Endothelial cell (in vitro differentiated cells): ENCODE measurements around the gene ARID1B. TPM values are rescaled to one million over a fixed set of nuclear protein-coding genes. Genes with fewer than 3 reads are reported as not detected.

ENCODE experiments used
- DNase-seq: peaks from one replicate; pipeline ENCODE4 v3.0.0; 2021; ENCODE audit warnings: low spot score
- H3K27ac Mint-ChIP-seq: one replicate; pipeline ENCODE4 v1.8.0; 2021; ENCODE audit warnings: mixed read lengths, inconsistent platforms; ENCODE audit not compliant: unreplicated experiment
- H3K27me3 Mint-ChIP-seq: one replicate; pipeline ENCODE4 v1.8.0; 2021; ENCODE audit warnings: mild to moderate bottlenecking, moderate library complexity, mixed read lengths, inconsistent platforms; ENCODE audit not compliant: unreplicated experiment
- H3K36me3 Mint-ChIP-seq: one replicate; pipeline ENCODE4 v1.8.0; 2021; ENCODE audit warnings: mild to moderate bottlenecking, low read depth, mixed read lengths, inconsistent platforms; ENCODE audit not compliant: unreplicated experiment
- H3K4me1 Mint-ChIP-seq: one replicate; pipeline ENCODE4 v1.8.0; 2021; ENCODE audit warnings: mild to moderate bottlenecking, mixed read lengths, inconsistent platforms; ENCODE audit not compliant: unreplicated experiment
- H3K4me3 Mint-ChIP-seq: one replicate; pipeline ENCODE4 v1.8.0; 2021; ENCODE audit warnings: mild to moderate bottlenecking, mixed read lengths, inconsistent platforms; ENCODE audit not compliant: unreplicated experiment
- H3K9me3 Mint-ChIP-seq: one replicate; pipeline ENCODE4 v1.8.0; 2021; ENCODE audit warnings: mixed read lengths, inconsistent platforms; ENCODE audit not compliant: unreplicated experiment
- total RNA-seq: library from RNA; stranded (reverse); fragmentation: NEBNext Ultra II Directional; extraction: Animal tissue kit (Norgen Biotek cat#: 25700); gene quantifications from one replicate; pipeline ENCODE4 v1.2.1, GENCODE V29; 2021; ENCODE audit not compliant: unreplicated experiment
- TF ChIP-seq, protein P1 (sequence below): fragments of 200-600 bp; sonication (generic); IDR thresholded peaks from one replicate; pipeline ENCODE4 v1.5.0; 2021; ENCODE audit warnings: antibody characterized with exemption; ENCODE audit not compliant: unreplicated experiment

Gene ARID1B
- total RNA-seq, 1 donor from 2014 or later, result 104 TPM

DNA sequence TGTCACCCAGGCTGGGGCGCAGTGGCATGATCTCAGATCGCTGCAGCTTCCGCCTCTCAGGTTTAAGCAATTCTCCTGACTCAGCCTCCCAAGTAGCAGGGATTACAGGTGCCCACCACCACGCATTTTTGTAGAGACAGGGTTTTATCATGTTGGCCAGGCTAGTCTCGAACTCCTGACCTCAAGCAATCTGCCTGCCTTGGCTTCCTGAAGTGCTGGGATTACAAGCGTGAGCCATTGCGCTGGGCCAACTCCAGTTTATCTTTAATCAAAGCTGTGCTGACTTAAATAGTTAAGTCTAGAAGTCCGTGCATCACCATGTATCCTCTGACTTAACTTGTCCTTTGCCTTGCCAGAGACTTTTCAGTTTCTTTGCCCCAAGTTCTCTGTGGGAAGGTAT, 321.8 kb downstream of the ARID1B start:
- no peak for DNase-seq
- peaks cover 4% of the 10 kb centered on the region for H3K27me3 Mint-ChIP-seq
- peaks cover 4% of the 10 kb centered on the region for H3K36me3 Mint-ChIP-seq
- no peak overlapping the region for H3K4me3 Mint-ChIP-seq
- no peak overlapping the region for H3K27ac Mint-ChIP-seq
- H3K9me3 Mint-ChIP-seq, result no peaks in the 10 kb centered on the region
- peaks cover 10% of the 10 kb centered on the region for H3K4me1 Mint-ChIP-seq
- TF ChIP-seq, protein P1, sequence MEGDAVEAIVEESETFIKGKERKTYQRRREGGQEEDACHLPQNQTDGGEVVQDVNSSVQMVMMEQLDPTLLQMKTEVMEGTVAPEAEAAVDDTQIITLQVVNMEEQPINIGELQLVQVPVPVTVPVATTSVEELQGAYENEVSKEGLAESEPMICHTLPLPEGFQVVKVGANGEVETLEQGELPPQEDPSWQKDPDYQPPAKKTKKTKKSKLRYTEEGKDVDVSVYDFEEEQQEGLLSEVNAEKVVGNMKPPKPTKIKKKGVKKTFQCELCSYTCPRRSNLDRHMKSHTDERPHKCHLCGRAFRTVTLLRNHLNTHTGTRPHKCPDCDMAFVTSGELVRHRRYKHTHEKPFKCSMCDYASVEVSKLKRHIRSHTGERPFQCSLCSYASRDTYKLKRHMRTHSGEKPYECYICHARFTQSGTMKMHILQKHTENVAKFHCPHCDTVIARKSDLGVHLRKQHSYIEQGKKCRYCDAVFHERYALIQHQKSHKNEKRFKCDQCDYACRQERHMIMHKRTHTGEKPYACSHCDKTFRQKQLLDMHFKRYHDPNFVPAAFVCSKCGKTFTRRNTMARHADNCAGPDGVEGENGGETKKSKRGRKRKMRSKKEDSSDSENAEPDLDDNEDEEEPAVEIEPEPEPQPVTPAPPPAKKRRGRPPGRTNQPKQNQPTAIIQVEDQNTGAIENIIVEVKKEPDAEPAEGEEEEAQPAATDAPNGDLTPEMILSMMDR, result no peak

DNA sequence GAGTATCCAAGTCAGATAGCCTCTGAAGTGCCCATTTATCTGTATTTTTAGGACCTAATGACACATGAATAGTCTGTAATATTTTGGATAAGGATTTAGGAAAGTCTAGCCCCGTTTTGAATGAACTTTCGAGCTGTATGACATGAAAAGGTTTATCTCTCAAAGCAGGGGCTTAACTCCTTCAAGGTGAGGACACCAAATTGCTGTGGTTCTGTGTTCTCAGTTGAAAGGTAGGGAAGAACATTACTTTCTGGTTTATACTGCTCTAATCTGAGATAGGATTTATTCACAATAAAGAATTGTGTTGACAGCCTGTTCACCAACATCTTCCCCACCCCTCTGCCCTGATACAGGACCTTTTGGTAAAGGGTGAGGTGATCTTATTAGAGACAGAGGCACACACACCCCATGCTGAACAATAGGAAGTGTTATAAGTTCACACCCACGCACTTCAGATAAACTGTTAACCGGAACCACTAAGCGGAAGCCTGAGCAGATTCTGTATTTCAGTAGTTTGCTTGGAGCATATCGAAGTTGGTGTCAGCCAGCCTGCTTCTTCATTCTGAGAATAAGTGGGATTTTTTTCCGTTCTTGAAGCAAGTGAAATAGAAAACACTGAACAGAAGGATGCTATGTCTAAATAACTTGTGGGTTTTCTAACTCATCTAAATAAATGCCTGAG, 322.9 kb downstream of the ARID1B start:
- Mint-ChIP-seq H3K4me3 (no peak overlapping the region), H3K9me3 (no peaks in the 10 kb centered on the region), H3K27me3 (peaks cover 1% of the 10 kb centered on the region), H3K4me1 (peaks cover under 1% of the 10 kb centered on the region), H3K36me3 (peaks cover 3% of the 10 kb centered on the region), H3K27ac (no peak overlapping the region)
- no peak for DNase-seq
- TF ChIP-seq, protein P1, result no peak

DNA sequence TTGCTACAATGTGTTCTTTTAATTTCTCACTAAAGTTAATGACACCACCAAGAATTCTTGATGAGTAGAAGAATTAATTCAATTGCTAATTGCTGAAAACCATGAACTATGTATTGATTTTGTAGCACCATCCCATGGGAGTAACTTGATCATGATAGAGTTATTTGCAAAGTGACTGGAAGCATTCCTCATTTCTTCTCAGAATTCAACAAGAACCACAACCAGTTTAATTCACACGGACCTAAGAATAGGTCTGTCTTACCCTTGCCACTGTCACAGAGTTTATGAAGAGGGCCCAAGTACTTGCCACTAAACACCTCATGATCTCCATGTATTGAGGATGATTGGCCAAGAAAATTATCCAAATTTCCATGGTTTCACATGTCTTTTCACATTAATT, 324.0 kb downstream of the ARID1B start:
- no peak overlapping the region for H3K27ac Mint-ChIP-seq
- no peak for DNase-seq
- H3K27me3 Mint-ChIP-seq, result peaks cover 1% of the 10 kb centered on the region
- TF ChIP-seq, protein P1, result no peak
- no peak overlapping the region for H3K4me3 Mint-ChIP-seq
- H3K36me3 Mint-ChIP-seq, result peaks cover 3% of the 10 kb centered on the region
- H3K9me3 Mint-ChIP-seq, result no peaks in the 10 kb centered on the region
- H3K4me1 Mint-ChIP-seq, result no peaks in the 10 kb centered on the region

DNA sequence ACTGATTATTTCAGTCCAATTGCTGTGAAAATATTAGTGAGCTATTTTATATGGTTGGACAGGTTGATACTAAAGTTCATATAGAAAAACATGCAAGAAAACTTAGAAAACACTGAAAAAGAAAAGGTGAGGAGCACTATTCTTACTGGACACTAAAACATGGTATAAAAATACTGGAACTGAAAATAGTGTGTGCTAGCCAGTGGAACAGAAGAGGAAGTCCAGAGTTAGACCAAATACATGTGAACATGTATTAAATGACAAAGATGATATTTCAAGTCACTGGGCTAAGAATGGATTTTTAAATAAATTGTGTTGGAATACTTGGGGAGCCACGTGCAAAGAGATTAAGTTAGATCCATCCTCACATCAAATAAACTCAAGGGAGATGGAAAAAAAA, 327.6 kb downstream of the ARID1B start:
- Mint-ChIP-seq H3K9me3 (no peaks in the 10 kb centered on the region), H3K36me3 (peaks cover 3% of the 10 kb centered on the region), H3K27ac (no peak overlapping the region), H3K4me1 (no peaks in the 10 kb centered on the region), H3K27me3 (no peaks in the 10 kb centered on the region), H3K4me3 (no peak overlapping the region)
- TF ChIP-seq, protein P1, result no peak
- no peak for DNase-seq

DNA sequence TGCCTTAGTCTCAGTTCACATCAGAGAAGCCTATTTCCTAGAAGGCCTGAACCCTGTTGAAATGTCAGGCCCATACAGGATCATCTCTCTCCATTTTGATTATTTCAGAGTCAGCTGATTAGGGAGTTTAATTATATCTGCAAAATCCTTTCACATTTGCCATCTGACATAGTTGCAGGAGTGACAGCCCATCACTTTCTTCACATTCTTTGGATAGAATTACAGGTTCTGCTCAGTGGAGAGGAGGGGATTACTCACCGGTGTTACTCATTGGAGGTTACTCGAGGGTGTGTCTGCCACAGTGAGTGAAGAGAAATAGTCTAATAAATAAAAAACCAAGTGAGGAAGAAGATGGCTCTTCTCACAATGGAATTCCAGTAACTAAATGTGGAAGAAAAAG, 329.3 kb downstream of the ARID1B start:
- Mint-ChIP-seq H3K27ac (no peak overlapping the region), H3K36me3 (peaks cover 3% of the 10 kb centered on the region), H3K27me3 (no peaks in the 10 kb centered on the region), H3K4me3 (no peak overlapping the region), H3K4me1 (no peaks in the 10 kb centered on the region), H3K9me3 (no peaks in the 10 kb centered on the region)
- DNase-seq, result no peak
- TF ChIP-seq, protein P1, result no peak
